ENCODE results near the gene CD200. TPM values are rescaled to one million over a fixed set of nuclear protein-coding genes. Genes with fewer than 3 reads are reported as not detected.

CD200 gene
- total RNA-seq, 4 donors from 2014 or later = 7.2 to 22.9 (median 7.6) TPM

GRCh38 chr3:112364291-112364690, 31.3 kb downstream of the CD200 start:
- peak overlapping the region in 3 of 4 donors; percentile 10 to 46 (median 31) for H3K27ac ChIP-seq (replicated peaks in 1 of 4)
- DNase-seq (ENCODE audit: extremely low spot score) = no peak
- no peak overlapping the region for H3K4me3 ChIP-seq
- peaks cover 6 to 22% (median 15%) of the 10 kb centered on the region in 4 donors for H3K4me1 ChIP-seq
- WGBS = 59% methylated on average over 1 of the region's 1 CpG
- TF ChIP-seq EP300 (IDR thresholded peaks at IDR 0.05) (no peak), POLR2AphosphoS5 (IDR thresholded peaks at IDR 0.05) (no peak), CTCF (IDR thresholded peaks at IDR 0.05) (no peak), POLR2A (IDR thresholded peaks at IDR 0.05; ENCODE audit: low read depth) (no peak)
- H3K9me3 ChIP-seq = no peaks in the 10 kb centered on the region
- no peaks in the 10 kb centered on the region for H3K27me3 ChIP-seq
- intact Hi-C loops (cut with DNase I) = no loop called here
- no peaks in the 10 kb centered on the region for H3K36me3 ChIP-seq

- H3K4me1 ChIP-seq = peaks cover 6 to 20% (median 13%) of the 10 kb centered on the region in 4 donors
- TF ChIP-seq EP300 (IDR thresholded peaks at IDR 0.05) = no peak
- no peak for TF ChIP-seq POLR2A (IDR thresholded peaks at IDR 0.05; ENCODE audit: low read depth)
- TF ChIP-seq CTCF (IDR thresholded peaks at IDR 0.05) = no peak
- no peak for TF ChIP-seq POLR2AphosphoS5 (IDR thresholded peaks at IDR 0.05)
- no peaks in the 10 kb centered on the region for H3K27me3 ChIP-seq
- no peaks in the 10 kb centered on the region for H3K36me3 ChIP-seq
- 83% methylated on average over 2 of the region's 2 CpGs for WGBS
- no peak for DNase-seq (ENCODE audit: extremely low spot score)
- intact Hi-C loops (cut with DNase I) = no loop called here
- no peak overlapping the region for H3K27ac ChIP-seq (replicated peaks in 1 of 4)
- H3K9me3 ChIP-seq = no peaks in the 10 kb centered on the region
- no peak overlapping the region for H3K4me3 ChIP-seq
These were observed 32.1 kb downstream of the CD200 start for GRCh38 chr3:112365035-112365434.

- DNase-seq (ENCODE audit: extremely low spot score) = no peak
- no peak overlapping the region for H3K4me3 ChIP-seq
- TF ChIP-seq POLR2AphosphoS5 (IDR thresholded peaks at IDR 0.05) = no peak
- no peak overlapping the region for H3K27ac ChIP-seq (replicated peaks in 1 of 4)
- H3K4me1 ChIP-seq = peaks cover 4 to 15% (median 11%) of the 10 kb centered on the region in 4 donors
- H3K27me3 ChIP-seq = no peaks in the 10 kb centered on the region
- WGBS = 70% methylated on average over 3 of the region's 3 CpGs
- no peaks in the 10 kb centered on the region for H3K36me3 ChIP-seq
- no peaks in the 10 kb centered on the region for H3K9me3 ChIP-seq
- intact Hi-C loops (cut with DNase I) = no loop called here
These were observed 32.7 kb downstream of the CD200 start for GRCh38 chr3:112365636-112366035.

GRCh38 chr3:112366522-112366921, 33.6 kb downstream of the CD200 start:
- Histone ChIP-seq H3K36me3 (no peaks in the 10 kb centered on the region), H3K4me1 (peaks cover 0 to 15% (median 9%) of the 10 kb centered on the region in 4 donors), H3K27me3 (no peaks in the 10 kb centered on the region), H3K27ac (replicated peaks in 1 of 4) (peak overlapping the region in 1 of 4 donors; percentile 30), H3K4me3 (no peak overlapping the region), H3K9me3 (no peaks in the 10 kb centered on the region)
- DNase-seq (ENCODE audit: extremely low spot score) = no peak
- intact Hi-C loops (cut with DNase I) = no loop called here
- WGBS = 56% methylated on average over 3 of the region's 3 CpGs
- TF ChIP-seq POLR2A (IDR thresholded peaks at IDR 0.05; ENCODE audit: low read depth) (no peak), CTCF (IDR thresholded peaks at IDR 0.05) (no peak), POLR2AphosphoS5 (IDR thresholded peaks at IDR 0.05) (no peak)

GRCh38 chr3:112371569-112371968, 38.6 kb downstream of the CD200 start:
- WGBS = 86% methylated on average over 3 of the region's 3 CpGs
- no peak for DNase-seq (ENCODE audit: extremely low spot score)
- Histone ChIP-seq H3K4me1 (peaks cover 0 to 13% (median 9%) of the 10 kb centered on the region in 4 donors), H3K9me3 (no peaks in the 10 kb centered on the region), H3K27ac (replicated peaks in 1 of 4) (no peak overlapping the region), H3K27me3 (peaks cover 0 to 2% (median 0%) of the 10 kb centered on the region in 4 donors), H3K36me3 (no peaks in the 10 kb centered on the region), H3K4me3 (no peak overlapping the region)
- intact Hi-C loops (cut with DNase I) = no loop called here
- no peak for TF ChIP-seq POLR2A (IDR thresholded peaks at IDR 0.05; ENCODE audit: low read depth)
- TF ChIP-seq POLR2AphosphoS5 (IDR thresholded peaks at IDR 0.05) = no peak
- no peak for TF ChIP-seq CTCF (IDR thresholded peaks at IDR 0.05)
- no peak for TF ChIP-seq EP300 (IDR thresholded peaks at IDR 0.05)

Measured in esophagus muscularis mucosa (tissue), 4 donors.